Activated gamma-delta T cell treated with anti-CD3 and anti-CD28 coated beads, Interleukin-2, amount 50 U/mL, for 16 hours (primary cell): ENCODE measurements around the gene SLC66A3.

Experiments
- DNase-seq: peaks from one replicate; pipeline ENCODE4 v3.0.0-alpha.2; 2020; ENCODE audit warnings: low read depth

SLC66A3 gene

DNA sequence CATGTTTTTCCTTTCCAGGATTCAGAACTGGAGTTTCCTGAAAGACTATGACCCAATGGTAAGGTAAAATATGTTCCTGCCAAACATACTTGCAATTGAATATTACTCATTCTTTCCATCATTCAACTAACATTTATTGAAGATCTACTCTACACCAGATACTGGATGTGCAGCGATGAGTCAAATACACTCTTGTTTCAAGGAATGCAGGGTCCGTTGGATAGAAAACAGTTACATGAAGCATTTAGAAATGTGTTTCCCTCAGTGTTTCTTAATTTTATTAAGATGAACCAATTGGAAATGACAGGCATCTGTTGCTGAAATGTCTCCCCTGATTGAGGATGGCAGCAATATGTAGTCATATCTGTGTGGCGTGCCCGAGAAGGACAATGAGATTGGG lies 14.8 kb upstream of the SLC66A3 start:
- DNase-seq: no peak

DNA sequence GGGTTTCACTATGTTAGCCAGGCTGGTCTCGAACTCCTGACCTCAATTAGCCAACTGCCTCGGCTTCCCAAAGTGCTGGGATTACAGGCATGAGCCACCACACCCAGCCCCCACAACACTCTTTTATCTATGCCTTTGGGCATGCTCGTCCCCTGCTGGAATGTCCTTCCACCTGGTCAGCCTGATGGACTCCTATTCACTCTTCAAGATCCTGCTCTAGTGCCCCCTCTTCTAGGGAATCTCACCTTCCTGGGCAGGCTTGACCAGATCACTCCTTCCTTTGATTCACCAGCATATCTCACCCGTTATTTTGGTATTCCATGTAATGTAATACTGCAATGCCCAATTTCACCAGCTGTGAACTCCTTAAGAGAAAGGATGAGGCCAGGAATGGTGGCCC lies 13.9 kb upstream of the SLC66A3 start:
- DNase-seq: no peak

DNA sequence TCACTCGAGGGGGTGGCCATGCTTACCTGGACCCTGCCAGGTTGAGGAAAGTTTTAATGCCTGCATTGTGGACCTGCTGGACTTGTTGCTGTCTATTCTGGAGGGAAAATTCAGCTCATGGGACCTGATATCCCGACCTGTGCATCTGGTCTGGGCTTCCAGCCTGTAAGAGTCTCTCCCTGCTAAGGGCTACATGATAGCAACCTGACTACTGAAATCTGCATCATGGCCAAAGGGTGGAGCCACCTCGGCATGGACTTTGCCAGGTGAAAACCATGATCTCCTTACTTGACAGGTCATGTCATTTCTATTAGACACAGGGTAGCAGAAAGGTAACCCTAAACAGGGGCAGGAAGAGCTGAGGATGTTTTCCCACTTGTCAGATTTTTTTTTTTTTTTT lies 12.9 kb upstream of the SLC66A3 start:
- no peak for DNase-seq

DNA sequence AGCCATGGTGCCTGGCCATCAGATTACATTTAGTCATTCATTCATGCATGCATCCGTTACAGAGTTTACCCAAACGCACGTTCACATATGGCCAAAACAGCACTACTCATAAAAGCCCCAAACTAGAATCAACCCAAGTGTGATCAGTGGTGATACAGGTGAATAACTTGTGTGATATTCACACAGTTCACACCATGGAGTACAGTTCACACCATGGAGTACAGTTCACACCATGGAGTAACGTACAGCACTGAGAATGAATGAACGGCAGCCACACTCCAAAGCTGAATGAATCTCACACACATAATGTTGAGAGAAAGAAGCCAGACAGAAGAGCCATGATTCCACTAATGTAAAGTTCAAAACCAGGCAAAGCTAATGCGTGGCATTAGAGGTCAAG lies 12.3 kb upstream of the SLC66A3 start:
- DNase-seq: no peak

DNA sequence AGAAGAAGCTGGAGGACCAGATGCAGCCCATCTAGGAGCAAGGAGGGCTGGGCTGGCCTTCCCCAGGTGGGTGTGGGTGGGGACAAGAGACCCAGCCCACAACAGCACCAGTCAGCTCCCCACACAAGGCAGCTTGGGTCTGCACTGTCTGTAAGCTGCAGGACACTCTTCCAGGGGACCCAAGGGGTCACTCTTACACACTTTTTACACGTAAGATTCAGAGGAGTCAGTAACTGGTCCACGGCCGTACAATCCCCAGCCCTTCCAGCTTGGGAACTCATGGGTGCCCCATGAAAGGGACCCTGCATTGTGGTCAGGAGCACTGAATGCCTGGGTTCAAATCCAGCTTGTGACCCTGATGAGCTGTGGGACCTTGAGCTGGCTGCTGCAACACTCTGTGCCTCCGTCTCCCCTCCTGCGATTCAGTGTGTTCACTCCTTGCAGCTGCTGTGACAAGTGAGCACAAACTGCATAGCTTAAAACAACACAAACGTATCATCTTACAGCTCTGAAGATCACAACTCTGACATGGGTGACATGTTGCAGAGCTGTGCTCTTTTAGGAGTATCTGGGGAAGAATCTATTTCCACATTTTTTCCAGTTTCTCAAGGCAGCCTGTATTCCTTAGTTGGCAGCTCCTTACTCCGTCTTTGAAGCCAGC lies 11.1 kb upstream of the SLC66A3 start:
- no peak for DNase-seq

DNA sequence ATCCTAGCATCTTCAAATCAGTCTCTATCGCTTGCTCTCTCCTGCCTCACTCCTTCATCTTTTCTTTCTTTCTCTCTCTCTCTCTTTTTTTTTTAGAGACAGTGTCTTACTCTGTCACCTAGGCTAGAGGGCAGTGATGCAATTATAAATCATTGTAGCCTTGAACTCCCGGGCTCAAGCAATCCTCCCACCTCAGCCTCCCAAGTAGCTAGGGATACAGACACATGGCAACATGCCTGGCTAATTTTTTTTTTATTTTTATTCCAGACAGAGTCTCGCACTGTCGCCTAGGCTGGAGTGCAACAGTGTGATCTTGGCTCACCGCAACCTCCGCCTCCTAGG lies 10.6 kb upstream of the SLC66A3 start:
- DNase-seq: no peak

DNA sequence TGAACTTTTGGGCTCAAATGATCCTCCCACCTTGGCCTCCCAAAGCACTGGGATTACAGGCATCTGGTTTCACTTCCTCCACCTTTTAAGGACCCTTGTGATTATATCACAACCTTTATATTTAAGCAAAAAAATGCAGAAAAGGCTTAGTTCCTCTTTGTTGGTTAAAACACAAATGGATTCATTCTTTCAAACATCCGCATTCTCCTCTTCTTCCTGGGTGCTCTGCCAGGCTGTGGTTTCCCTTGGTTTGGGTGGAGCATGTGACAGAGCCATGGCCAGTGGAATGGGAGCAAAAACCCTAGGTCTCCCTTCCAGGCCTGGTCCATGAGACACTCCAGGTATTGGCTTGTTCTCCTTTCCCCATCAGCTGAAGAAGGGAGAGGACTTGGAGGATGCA lies 9.9 kb upstream of the SLC66A3 start:
- no peak for DNase-seq

DNA sequence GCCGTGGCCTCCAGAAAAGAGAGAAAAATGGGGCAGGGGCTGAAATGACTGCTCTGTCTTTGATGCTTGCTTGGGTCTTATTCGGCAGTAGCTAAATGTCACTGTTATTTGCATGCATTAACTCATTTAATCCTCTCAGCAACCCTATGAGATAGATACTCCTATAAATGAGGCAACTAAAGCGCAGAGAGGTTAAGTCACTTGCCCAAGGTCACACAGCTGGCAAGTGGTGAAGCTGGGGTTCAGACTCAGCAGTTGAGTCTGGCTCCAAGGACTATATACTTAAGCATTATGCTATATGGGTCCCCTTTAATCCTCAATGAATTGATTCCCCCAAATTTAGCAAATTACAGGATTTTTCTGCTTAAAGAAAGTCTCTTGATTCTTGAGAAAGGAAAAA lies 9.2 kb upstream of the SLC66A3 start:
- no peak for DNase-seq

DNA sequence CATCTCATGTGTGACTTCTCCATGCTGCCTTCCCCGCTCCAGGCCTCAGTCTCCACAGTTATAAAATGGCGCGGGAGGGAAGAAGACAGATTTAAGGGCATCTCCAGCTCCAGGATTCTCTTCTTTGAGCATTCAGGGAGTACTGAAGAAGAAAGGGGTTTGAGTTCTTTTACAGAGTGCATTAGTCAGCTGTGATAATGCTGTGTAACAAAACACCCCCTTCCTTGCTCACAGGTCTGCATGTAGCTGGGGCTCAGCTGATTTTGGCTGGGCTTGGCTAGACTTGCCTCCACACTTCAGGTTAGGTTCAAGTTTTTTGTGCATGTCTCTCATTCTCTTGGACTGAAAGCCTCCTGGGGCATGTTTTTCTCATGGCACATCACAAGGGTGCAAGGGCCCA lies 8.0 kb upstream of the SLC66A3 start:
- no peak for DNase-seq

DNA sequence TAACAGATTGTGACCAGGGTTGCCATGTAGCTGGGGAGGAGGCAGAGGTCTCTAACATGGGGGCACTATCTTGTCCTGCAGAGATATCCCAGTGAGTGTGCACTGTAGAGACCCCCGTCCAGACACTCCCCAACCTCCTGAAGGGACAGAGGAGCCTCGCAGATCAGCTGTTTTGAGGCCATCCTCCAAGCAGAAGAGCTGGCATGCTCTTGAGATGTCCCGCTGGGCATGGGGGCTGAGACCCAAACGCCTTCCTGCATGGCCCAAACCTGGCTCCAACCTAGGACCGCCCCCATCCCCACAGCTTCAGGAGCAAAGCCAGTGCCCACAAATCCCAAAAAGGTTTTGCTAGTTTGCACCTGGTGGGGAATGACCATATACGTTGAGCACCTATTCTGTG lies 2.7 kb upstream of the SLC66A3 start:
- DNase-seq: no peak

DNA sequence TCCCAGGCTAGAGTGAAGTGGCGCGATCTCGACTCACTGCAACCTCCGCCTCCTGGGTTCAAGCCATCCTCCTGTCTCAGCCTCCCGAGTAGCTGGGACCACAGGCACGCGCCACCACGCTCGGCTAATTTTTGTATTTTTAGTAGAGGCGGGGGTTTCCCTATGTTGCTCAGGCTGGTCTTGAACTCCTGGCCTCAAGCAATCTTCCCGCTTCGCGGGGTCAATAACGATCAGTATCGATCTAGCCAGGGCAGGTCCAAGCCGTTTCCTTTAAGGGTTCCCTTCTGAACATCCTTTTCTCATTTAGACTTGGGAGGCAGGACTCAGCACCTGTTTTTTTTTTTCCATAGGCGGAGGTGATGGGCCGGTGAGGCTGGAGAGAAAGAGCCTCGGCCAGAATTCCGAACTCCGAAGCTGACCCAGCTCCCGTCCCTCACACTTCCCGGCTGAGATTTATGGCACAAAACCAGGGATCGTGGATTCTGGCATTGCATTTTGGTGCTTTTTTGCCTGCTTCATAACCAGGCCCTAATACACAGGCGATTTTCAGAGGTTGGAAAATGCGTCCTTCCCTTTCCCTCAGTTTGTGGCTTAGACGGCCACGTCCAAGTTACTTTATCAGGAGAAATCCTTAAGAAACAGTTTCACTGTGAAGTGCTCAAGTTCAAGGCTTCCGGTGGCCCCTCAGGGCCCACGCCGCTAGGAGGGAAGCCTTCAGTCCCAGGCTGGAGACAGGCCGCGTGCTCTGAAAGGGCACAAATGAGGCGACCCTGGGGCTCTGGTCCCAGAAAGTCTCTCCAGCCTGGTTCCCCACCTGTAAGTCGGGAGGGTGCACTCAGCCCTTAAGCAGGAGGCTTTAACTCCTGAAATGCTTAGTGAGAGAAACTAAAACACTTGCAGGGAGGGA lies 998 bp upstream of the SLC66A3 start:
- DNase-seq: no peak

DNA sequence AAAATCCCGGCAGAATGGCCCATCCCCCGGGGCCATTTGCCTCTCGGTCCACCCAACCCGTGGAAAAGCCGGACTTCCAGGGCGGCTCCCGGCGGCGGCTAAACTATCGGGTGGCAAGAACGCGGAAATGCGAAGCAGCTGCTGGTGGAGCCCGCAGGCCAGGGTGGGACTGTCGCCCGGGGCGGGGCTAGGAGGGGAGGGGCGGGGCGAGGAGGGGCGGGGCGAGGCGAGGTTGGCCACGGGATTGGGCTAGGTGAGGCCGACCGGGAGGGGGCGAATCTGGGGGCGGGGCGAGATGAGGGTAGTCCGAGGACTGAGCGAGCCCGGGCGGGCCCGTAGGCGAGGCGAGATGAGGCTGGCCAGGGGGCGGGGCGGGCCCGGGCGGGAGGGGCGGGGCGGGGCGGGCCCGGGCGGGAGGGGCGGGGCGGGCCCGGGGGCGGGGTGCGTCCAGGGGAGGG lies 315 bp upstream of the SLC66A3 start:
- DNase-seq: peak; percentile 99

DNA sequence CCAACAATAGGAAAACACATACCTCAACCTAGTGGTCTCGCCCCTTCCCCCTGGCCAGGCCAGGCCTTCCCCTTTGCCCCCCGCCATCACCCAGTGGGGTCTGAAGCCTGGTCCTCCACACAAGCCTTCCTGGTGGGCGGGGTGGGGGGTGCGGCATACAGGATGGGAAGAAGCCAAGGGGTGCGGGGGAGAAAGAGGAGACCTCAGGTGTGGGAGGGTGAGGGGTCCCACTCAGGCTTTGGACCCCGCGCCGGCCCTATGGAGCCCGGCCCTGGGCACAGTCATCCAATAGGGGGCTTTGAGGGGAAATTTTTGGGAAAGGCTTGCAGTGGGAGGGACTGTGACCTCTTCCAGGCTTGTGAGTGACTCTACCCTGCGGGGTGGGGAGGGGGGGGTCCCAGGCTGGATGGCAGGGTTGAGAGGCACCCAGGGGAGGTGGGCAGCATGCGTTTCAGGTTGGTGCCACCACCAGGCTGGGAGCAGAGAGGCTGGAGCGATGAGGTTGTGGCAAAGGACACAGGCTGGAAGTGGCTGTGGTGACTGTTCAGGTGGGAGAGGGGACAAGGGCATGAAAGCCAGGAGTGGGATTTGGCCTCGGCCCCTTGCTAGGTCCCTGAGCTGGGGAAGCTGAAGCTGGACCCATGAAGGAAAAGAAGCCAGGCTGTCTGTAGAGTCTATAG lies 1.3 kb downstream of the SLC66A3 start:
- DNase-seq: no peak

DNA sequence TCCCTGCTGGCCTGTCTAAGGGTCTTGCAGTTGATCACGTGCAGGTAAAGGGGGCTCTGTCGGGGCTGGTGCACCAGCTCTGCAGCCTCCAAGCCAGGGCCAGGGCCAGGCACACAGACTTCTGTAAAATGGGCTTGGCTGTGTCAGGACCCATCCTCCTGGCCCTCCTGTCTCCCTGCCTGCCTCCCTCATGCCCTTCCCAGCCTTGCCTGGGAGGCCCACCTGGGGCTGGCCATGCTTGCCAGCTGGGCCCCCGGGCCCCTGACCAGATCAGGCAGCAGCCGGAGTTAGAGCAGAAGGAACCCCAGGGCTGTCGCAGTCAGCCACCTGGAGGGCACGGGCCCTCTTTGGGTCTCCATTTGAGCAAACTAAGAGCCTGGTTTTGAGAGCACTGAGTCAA lies 2.0 kb downstream of the SLC66A3 start:
- no peak for DNase-seq

DNA sequence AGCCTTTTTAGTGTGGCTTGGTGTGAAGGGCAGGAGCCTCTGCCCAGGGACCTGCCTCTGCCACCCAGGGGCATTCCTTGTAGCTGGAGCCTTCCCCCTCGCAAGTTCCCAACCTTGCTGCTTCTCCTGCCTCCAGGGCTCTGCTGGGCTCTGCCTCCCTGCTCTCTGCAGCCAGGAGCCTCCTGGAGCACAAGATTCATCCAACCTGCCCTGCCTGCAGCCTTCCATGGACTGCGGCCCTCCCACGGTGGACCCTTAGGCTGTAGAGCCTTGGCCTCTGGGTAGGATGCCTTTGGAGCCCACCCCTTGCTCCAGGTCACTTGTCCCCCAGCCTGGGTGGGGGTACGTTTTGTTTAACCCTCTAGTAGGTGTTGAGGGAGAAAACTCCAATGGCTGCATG lies 2.5 kb downstream of the SLC66A3 start:
- DNase-seq: no peak

DNA sequence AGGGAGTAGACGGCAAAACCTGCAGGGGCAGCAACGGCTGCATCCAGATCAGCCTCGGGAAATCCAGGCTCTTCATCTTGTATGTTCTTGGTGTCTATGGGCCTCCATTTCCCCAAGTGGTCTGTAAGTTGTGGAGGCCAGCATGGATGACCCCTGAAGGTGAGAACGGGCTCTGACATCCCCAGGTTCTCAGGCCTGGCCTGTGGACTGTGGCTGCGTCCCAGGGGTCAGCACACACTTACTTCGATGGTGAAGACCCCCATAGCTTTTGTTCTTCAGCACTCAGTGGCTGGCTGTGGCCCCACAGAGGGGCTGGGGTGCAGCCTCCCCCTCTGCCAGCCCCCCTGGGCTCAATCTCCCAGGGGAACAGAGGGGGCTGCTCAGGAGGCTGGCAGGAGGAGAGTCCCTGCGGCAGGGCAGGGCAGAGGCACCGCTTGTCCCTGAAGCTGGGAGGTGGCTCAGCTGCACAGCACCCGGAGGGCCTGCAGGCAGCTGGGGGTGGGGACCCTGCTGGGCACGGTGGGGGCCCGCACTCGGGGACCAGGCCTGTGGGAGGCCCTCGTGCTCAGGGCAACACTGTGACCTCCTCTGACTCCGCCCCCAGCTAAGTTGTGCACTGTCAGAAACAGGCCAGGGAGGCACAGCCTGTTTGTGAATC lies 3.8 kb downstream of the SLC66A3 start:
- DNase-seq: no peak

DNA sequence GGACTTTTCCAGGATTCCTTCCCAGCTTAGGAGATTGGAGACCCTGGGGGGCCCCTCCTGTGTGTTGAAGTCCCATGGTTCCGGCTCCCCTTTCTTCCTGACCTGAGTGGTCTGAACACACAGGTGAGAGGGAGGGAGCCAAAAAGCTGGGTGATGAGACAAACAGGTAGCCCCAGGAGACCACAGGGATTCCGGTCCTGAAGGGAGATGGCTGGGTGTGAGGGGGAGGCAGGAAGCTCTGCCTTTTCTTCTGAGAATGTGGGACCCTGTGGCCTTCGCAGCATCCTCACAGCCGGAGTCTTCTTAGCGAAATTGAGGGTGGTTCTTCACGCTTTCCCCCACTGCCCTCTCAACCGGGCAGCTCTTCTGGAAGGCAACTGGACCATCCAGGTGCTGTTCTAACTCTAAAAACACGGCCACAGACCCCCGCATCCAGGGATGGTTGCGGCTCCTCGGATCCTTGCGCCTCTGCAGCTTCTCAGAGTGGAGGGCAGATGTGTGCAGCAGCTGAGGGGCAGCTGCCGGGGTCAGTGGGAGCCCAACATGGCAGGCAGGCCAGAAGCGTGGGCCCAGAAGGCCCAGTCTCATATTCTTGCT lies 4.4 kb downstream of the SLC66A3 start:
- DNase-seq: no peak

DNA sequence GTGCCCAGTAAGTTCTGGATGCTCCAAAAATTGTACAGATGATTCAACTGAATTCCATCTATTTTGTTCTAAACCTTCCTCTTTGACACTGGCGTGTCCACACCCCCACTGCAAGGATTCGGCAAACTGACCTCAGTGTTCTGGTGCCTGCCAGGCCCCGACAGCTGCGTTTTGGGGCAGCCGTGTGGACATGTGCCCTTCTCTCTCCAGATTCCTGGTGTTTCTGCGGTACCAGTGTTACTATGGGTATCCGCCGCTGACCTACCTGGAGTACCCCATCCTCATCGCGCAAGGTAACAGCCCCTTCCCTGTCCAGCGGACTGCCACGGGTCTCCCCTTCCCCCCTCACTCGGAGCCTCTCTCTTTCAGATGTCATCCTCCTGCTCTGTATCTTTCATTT lies 5.0 kb downstream of the SLC66A3 start:
- DNase-seq: no peak

DNA sequence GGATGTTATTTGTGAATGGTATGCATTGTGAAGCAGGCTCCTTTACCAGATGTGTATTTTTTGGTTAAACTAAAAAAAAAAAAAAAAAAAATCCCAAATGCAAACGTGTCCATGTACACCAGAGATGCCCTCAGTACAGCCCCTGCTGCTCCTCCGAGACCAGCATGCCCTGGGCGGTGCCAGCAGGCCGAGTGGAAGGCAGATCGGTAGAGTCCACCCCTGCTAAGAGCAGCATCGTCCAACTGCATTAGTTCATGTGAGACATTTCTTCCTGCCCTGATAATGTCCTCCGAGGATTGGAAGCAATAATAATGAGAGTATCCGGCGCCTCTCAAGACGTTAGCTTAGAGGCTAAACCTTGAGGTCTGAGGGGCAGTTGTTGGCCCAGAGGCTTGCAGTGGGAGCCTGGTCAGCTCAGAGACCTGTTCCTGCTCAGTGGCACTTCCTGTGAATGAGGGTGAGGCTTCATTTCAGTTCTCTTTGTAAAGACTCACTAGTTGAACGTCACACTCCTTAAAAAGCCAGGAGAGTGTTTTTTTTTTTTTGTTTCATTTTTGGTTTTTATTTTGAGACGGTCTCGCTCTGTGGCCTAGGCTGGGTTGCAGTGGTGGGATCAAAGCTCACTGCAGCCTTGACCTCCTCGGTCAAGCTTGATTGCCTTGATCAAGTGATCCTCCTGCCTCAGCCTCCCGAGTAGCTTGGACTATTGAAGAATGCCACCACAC lies 5.6 kb downstream of the SLC66A3 start:
- no peak for DNase-seq

DNA sequence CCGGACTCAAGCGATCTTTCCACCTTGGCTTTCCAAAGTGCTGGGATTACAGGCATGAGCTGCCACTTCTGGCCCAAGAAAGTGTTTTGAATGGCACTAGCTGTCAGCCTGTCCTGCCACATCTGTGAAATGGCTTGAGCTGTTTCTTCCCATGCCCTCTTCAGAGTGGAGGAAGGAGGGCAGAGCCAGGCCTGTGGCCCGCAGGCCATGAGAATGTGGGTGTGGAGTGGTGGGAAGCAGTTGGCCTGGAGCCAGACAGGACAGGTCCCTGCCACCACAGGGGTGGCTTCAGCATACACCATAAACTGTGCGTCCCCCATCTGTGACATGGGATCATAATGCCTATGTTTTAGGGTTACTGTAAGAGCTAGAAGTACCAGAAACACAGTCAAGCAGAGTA lies 6.5 kb downstream of the SLC66A3 start:
- DNase-seq: no peak
